Hematopoietic multipotent progenitor cell (in vitro differentiated cells): ENCODE results near the gene ALDH1B1. TPM values are rescaled to one million over a fixed set of nuclear protein-coding genes. Genes with fewer than 3 reads are reported as not detected.

Source experiments
- DNase-seq, 3 donors: peaks; one replicate each; pipeline ENCODE4 v3.0.0-alpha.2; 2011 to 2015; ENCODE audit warnings: low read depth in 2 of 3, low spot score in 2 of 3
- total RNA-seq: library from RNA; depleted of rRNA; stranded (reverse); fragments of >200 nt; gene quantifications from one replicate; pipeline ENCODE4 v1.2.3, GENCODE V29; 2012

The ALDH1B1 gene
- 15.9 TPM for total RNA-seq

- DNase-seq, result peak; percentile 32 to 62 (median 54)
Measured at GRCh38 chr9:38392235-38393127, at the start of gene ALDH1B1. Gene ALDH1B1, plus strand, starts transcription at chr9:38392702. Its CDS starts 3,047 bp downstream, at chr9:38395749.

DNA sequence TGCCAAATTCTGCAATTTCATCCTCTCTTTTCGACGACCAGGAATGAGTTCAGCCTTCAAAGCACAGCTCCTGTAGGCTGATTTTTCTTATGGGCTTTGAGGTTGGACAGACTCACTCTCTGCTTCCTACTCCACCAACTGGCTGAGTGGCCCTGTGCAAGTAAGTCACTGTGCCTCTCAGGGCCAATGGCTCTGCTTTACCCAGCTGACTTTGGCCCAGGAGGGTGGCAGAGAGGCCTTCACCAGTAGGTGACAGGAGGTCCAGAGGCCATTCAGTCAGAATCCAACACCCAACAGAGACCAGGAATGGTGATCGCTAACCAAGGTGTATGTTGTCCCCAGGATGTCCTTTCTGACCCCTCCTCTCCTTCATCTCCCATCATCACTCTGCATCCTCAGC, 49.5 kb upstream of the ALDH1B1 start:
- DNase-seq, result no peak

GRCh38 chr9:38343552-38343951, 49.0 kb upstream of the ALDH1B1 start:
- DNase-seq, result no peak

DNA sequence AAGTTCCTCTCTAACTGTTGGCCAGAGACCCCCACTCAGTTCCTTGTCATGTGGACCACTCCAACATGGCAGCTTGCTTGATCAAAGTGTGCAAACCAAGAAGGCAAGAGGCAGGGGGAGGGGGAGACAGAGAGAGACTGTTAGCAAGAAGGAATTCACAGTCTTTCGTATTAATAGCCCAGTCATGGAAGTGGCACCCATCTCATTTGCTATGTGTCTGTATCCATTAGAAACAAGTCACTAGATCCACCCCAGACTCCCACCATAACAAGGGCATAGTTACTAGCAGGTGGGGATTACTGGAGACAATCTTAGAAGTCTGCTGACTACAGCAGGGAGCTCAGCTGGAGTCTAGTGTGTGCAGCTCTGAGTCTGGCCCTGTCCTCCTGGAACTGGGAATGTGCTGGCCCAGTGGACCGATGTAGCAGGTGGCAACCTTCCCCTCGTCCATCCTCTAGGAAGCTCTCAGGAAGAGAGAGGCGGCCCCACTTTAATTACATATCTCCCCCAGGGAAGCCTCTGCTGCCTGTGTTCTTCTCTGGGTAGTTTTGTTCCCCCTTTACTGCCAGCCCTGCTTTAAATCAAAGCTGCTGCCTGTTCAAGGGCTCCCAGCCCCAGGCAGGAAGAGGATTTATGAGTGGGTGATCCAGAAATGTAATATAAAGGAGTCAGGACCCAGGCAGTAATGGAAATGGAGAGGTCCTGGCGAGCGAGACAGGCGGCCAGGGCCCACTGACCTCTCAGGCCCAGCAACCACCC, 47.8 kb upstream of the ALDH1B1 start:
- no peak for DNase-seq

GRCh38 chr9:38345851-38346755, 46.4 kb upstream of the ALDH1B1 start:
- DNase-seq, result no peak

DNA sequence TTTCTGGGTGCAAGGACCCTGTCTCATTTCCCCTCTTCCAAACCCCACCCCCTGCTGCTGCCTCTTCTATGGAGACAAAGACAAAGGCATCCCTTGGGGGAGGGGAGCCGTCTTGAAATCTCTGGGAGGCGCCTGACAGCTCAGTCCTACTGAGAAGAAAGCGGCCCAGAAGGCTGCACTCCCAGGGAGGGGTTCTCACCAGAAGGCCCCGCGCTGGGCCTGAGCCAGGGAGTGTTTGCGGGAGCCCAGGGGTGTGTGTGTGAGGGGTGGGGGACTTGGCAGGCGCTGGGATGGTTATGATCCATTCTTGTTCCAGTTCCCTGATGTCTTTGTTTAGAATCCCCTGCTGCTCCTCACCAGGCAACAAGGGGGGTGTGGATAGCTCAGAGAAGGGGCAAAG, 45.7 kb upstream of the ALDH1B1 start:
- no peak for DNase-seq

- DNase-seq, result no peak
Measured at GRCh38 chr9:38347271-38347671, 45.2 kb upstream of the ALDH1B1 start.

GRCh38 chr9:38347946-38348345, 44.6 kb upstream of the ALDH1B1 start:
- no peak for DNase-seq

DNA sequence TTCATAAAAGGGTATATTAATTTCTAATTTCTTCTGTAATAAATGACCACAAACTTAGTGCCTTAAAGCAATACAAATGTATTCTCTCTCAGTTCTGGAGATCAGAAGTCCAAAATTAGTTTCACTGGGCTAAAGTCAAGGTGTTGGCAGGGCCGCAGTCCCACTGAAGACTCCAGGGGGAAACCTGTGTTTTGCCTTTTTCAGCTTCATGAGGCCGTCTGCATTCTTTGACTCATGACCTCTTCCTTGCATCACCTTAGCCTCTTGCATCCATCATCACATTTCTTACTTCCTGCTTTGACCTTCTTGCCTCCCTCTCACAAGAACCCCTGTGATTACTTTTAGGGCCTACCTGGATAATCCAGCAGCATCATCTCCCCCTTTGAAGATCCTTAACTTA, 42.0 kb upstream of the ALDH1B1 start:
- DNase-seq, result no peak

GRCh38 chr9:38352530-38353328, 39.8 kb upstream of the ALDH1B1 start:
- no peak for DNase-seq

DNA sequence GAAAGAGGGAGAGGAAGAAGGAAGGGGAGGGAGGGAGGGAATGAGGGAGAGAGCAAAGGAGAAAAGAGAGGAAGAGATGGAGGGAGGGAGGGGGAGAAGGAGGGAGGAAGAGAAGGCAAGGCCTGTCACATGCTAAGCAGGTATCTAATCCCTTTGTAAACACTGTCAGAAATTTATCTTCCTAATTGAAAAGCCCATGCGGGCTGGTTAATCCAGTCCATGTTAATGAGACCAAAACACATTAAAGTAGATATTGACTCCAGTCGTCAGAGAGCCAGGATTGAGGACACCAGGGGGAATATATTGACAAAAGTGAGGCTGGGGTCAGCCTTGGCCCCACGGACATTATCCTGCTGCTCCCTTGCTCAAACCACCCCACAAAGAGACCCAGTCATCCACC, 37.4 kb upstream of the ALDH1B1 start:
- no peak for DNase-seq

DNA sequence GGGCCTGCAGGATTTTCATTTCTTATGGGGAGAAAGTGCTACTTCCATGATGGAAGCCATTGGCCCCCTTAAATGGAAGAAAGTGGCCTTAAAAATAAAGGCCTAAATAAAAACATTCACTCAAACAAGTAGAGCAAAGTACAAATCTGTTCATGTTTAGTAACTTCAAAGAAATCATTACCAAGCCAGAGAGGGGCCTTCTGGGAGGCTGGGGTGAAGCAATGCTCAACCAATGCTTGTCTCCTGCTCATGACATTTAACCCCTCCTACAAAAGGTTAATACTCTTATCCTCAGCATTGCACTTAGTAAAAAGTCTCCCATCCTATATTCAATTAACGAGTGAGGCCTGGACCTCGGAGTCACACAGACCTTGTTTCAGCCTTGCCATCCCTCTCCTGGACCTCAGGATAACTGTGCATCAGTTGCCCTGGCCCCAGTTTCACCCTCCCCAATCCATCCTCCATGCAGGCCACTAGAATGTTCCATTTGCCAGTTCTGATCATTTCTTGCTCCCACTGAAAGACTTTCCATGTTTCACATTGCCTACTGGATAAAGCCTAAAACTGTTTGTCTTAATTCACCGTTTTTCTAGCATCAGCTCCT, 36.9 kb upstream of the ALDH1B1 start:
- no peak for DNase-seq

DNA sequence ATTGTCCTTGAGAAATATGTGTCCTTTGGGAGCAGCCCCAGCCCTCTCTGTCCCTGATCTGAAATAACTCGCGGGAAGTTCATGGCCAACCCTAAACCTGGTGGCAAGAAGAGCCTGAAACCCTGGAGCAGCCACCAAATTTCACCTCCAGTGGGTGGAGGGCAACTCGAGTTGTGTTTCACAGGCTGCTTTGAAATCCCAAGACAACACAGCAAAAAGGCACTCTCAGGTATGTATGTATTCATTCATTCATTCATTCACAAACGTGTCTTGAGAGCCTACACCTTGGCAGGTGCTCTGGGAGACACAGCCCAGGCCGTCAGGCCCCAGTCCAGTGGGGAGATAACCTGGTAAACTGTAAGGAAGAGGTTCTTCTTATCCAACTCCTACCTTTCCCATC, 35.7 kb upstream of the ALDH1B1 start:
- DNase-seq, result no peak

- DNase-seq, result peak in 1 of 3 donors; percentile 27
Measured at GRCh38 chr9:38357350-38358114, 35.0 kb upstream of the ALDH1B1 start.

GRCh38 chr9:38358390-38359296, 33.9 kb upstream of the ALDH1B1 start:
- no peak for DNase-seq

- DNase-seq, result no peak
Measured at GRCh38 chr9:38359297-38359653, 33.2 kb upstream of the ALDH1B1 start.

DNA sequence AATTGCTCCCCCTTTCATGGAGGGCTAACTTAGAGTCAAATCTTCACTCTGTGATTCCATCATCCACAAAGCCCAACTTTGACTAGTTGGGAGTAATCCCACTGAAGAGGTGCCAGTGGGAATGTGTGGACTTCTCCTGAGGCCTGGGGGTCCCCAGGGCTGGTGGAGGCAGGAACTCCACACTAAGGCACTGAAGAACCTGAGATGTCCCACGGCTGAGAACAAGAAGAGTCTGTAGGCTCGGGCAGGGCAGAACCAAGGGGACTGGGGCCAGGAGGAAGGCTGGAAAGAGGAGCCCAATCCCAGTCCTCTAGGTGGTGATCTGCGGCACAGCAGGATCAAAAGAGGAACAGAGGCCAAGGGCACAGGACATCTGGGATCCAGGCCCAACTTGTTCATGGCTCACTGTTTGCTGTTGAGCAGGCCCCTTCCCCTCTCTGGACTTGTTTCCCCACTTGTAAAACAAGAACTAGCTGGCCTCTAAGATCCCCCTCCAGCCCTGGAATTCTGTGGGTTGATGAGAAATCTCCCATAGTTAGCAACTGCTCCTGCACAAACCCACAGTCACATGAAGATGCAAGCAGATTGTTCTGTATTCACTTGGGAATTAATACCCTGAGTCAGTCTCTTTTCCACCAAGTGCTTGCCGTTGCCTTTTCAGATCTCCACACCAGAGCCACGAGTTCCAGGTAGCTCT, 32.7 kb upstream of the ALDH1B1 start:
- no peak for DNase-seq
